H9 (cell line): ENCODE data around the gene GRIFIN. TPM values are rescaled to one million over a fixed set of nuclear protein-coding genes. Genes with fewer than 3 reads are reported as not detected.

Experiments used
- DNase-seq: peaks from one replicate; pipeline ENCODE4 v3.0.0-alpha.2; 2017
- H2AFZ ChIP-seq: one replicate; pipeline ENCODE4 v1.6.1; 2013; ENCODE audit warnings: mild to moderate bottlenecking, low read length, control low read depth, moderate library complexity
- H2AK5ac ChIP-seq: 2 replicates; pipeline ENCODE4 v1.6.1; 2013; ENCODE audit warnings: low read length, control low read depth, mixed read lengths; ENCODE audit not compliant: insufficient read length
- H2BK120ac ChIP-seq: one replicate; pipeline ENCODE4 v1.6.1; 2013; ENCODE audit warnings: low read depth, mild to moderate bottlenecking, low read length, control low read depth, inconsistent platforms; ENCODE audit not compliant: poor library complexity, severe bottlenecking
- H2BK12ac ChIP-seq: 2 replicates; pipeline ENCODE4 v1.6.1; 2013; ENCODE audit warnings: low read length, control low read depth, mixed read lengths, low read depth; ENCODE audit not compliant: insufficient read length
- H2BK15ac ChIP-seq: 2 replicates; pipeline ENCODE4 v1.6.1; 2013; ENCODE audit warnings: low read depth, low read length, control low read depth
- H2BK20ac ChIP-seq: one replicate; pipeline ENCODE4 v1.6.1; 2013; ENCODE audit warnings: low read depth, mild to moderate bottlenecking, low read length, control low read depth, inconsistent platforms; ENCODE audit not compliant: poor library complexity, severe bottlenecking
- H2BK5ac ChIP-seq: 2 replicates; pipeline ENCODE4 v1.6.1; 2013; ENCODE audit warnings: low read length, control low read depth, mixed read lengths; ENCODE audit not compliant: insufficient read length
- H3K14ac ChIP-seq: 2 replicates; pipeline ENCODE4 v1.6.1; 2013; ENCODE audit warnings: low read length, control low read depth; ENCODE audit not compliant: insufficient read depth
- H3K18ac ChIP-seq: 2 replicates; pipeline ENCODE4 v1.6.1; 2013; ENCODE audit warnings: low read depth, mild to moderate bottlenecking, mixed read lengths, low read length, control low read depth; ENCODE audit not compliant: insufficient read length
- H3K23ac ChIP-seq: 2 replicates; pipeline ENCODE4 v1.6.1; 2013; ENCODE audit warnings: low read length, control low read depth, mixed read lengths, low read depth; ENCODE audit not compliant: insufficient read length
- H3K23me2 ChIP-seq: 2 replicates; pipeline ENCODE4 v1.6.1; 2013; ENCODE audit warnings: low read depth, mild to moderate bottlenecking, mixed read lengths, low read length, control low read depth; ENCODE audit not compliant: insufficient read length, poor library complexity, severe bottlenecking
- H3K27ac ChIP-seq: 2 replicates; pipeline ENCODE4 v1.5.1; 2013; ENCODE audit warnings: low read length, control low read depth, mixed read lengths, low read depth; ENCODE audit not compliant: insufficient read length
- H3K27me3 ChIP-seq: 2 replicates; pipeline ENCODE4 v1.6.1; 2013; ENCODE audit warnings: low read length, control low read depth, inconsistent platforms; ENCODE audit not compliant: insufficient read depth
- H3K4ac ChIP-seq: 2 replicates; pipeline ENCODE4 v1.6.1; 2013; ENCODE audit warnings: low read depth, mild to moderate bottlenecking, control low read depth, inconsistent platforms, low read length, moderate library complexity
- H3K4me1 ChIP-seq: 2 replicates; pipeline ENCODE4 v1.6.1; 2013; ENCODE audit warnings: low read length, control low read depth, inconsistent platforms; ENCODE audit not compliant: insufficient read depth
- H3K4me2 ChIP-seq: 2 replicates; pipeline ENCODE4 v1.6.1; 2013; ENCODE audit warnings: low read length, control low read depth, mixed read lengths; ENCODE audit not compliant: insufficient read length, insufficient read depth
- H3K56ac ChIP-seq: 2 replicates; pipeline ENCODE4 v1.6.1; 2013; ENCODE audit warnings: low read depth, mild to moderate bottlenecking, mixed read lengths, low read length, control low read depth; ENCODE audit not compliant: insufficient read length
- H3K79me1 ChIP-seq: 2 replicates; pipeline ENCODE4 v1.6.1; 2013; ENCODE audit warnings: low read depth, mild to moderate bottlenecking, moderate library complexity, low read length, control low read depth, inconsistent platforms; ENCODE audit not compliant: insufficient read depth, poor library complexity, severe bottlenecking
- H3K79me2 ChIP-seq: 2 replicates; pipeline ENCODE4 v1.6.1; 2013; ENCODE audit warnings: low read length, control low read depth, inconsistent platforms; ENCODE audit not compliant: insufficient read depth
- H3K9ac ChIP-seq: 2 replicates; pipeline ENCODE4 v1.6.1; 2013; ENCODE audit warnings: low read length, control low read depth, mixed read lengths; ENCODE audit not compliant: insufficient read length; ENCODE audit errors: extremely low read depth
- H3K9me3 ChIP-seq: one replicate; pipeline ENCODE4 v1.6.1; 2013; ENCODE audit warnings: low read depth, low read length, inconsistent platforms; ENCODE audit not compliant: control insufficient read depth
- H3T11ph ChIP-seq: one replicate; pipeline ENCODE4 v1.6.1; 2013; ENCODE audit warnings: mild to moderate bottlenecking, low read length, control low read depth, inconsistent platforms
- H4K20me1 ChIP-seq: one replicate; pipeline ENCODE4 v1.6.1; 2013; ENCODE audit not compliant: control insufficient read depth, insufficient read length, insufficient read depth
- H4K5ac ChIP-seq: 2 replicates; pipeline ENCODE4 v1.6.1; 2013; ENCODE audit warnings: low read depth, mild to moderate bottlenecking, mixed read lengths, low read length, control low read depth; ENCODE audit not compliant: insufficient read length
- H4K8ac ChIP-seq: replicated peaks from 2 replicates; pipeline ENCODE4 v1.6.1; 2013; ENCODE audit warnings: low read length, control low read depth, mixed read lengths, low read depth; ENCODE audit not compliant: insufficient read length
- H4K91ac ChIP-seq: 2 replicates; pipeline ENCODE4 v1.6.1; 2013; ENCODE audit warnings: low read depth, mild to moderate bottlenecking, moderate library complexity, mixed read lengths, low read length, control low read depth; ENCODE audit not compliant: insufficient read length
- H3K27ac Mint-ChIP-seq, 3 experiments: 2 replicates in 2 of 3; 3 replicates in 1 of 3; pipeline ENCODE4 v1.8.0; 2020 to 2021; ENCODE audit warnings: mixed read lengths in 3 of 3, mild to moderate bottlenecking in 1 of 3, moderate library complexity in 1 of 3
- H3K27me3 Mint-ChIP-seq: 2 replicates; pipeline ENCODE4 v1.8.0; 2021; ENCODE audit warnings: low read depth, mild to moderate bottlenecking, moderate library complexity, mixed read lengths
- H3K36me3 Mint-ChIP-seq, 3 experiments: 2 replicates in 2 of 3; 3 replicates in 1 of 3; pipeline ENCODE4 v1.8.0; 2020 to 2021; ENCODE audit warnings: low read depth in 3 of 3, mixed read lengths in 3 of 3; ENCODE audit not compliant: insufficient read depth in 1 of 3
- H3K4me1 Mint-ChIP-seq, 2 experiments: 2 replicates each; pipeline ENCODE4 v1.8.0; 2020; ENCODE audit warnings: mixed read lengths in 2 of 2
- H3K4me3 Mint-ChIP-seq, 2 experiments: 2 replicates in 1 of 2; 3 replicates in 1 of 2; pipeline ENCODE4 v1.8.0; 2020 to 2021; ENCODE audit warnings: mild to moderate bottlenecking in 2 of 2, mixed read lengths in 2 of 2, moderate library complexity in 1 of 2
- H3K9me3 Mint-ChIP-seq, 2 experiments: 2 replicates in 1 of 2; 3 replicates in 1 of 2; pipeline ENCODE4 v1.8.0; 2020; ENCODE audit warnings: mild to moderate bottlenecking in 2 of 2, mixed read lengths in 2 of 2, moderate library complexity in 1 of 2
- CTCF ChIP-seq: fragments of 200-600 bp; sonication (generic); conservative IDR thresholded peaks from 3 replicates; pipeline ENCODE4 v1.8.0; 2021; ENCODE audit warnings: antibody characterized with exemption, mild to moderate bottlenecking
- WGBS: extraction: QIAGEN DNeasy Blood & Tissue Kit; methylation state at CpG from one replicate; pipeline ENCODE4 v1.1.7; 2013; ENCODE audit warnings: missing lambda C conversion rate, low lambda C conversion rate, mixed read lengths; ENCODE audit not compliant: insufficient read length; ENCODE audit errors: extremely low coverage; 5-methylcytosine and 5-hydroxymethylcytosine counted together
- total RNA-seq: library from RNA; stranded (reverse); gene quantifications from 2 replicates; pipeline ENCODE4 v1.2.1, GENCODE V29; 2021

GRIFIN gene
- total RNA-seq, 1 experiment from 2014 or later = not detected

GRCh38 chr7:2505401-2505800 is 29.2 kb upstream of the GRIFIN start:
- Histone ChIP-seq H2AFZ (no peak overlapping the region), H4K20me1 (no peaks in the 10 kb centered on the region), H3K9ac (no peak overlapping the region), H3K14ac (no peak overlapping the region), H3T11ph (no peak overlapping the region), H3K79me1 (no peaks in the 10 kb centered on the region), H2BK120ac (no peak overlapping the region), H2BK12ac (no peak overlapping the region), H3K79me2 (no peaks in the 10 kb centered on the region), H2BK5ac (no peak overlapping the region), H4K91ac (no peak overlapping the region), H2BK20ac (no peak overlapping the region), H4K8ac (no peak overlapping the region), H2BK15ac (no peak overlapping the region), H3K27ac (no peak overlapping the region), H3K56ac (no peak overlapping the region), H3K18ac (no peak overlapping the region), H3K27me3 (no peaks in the 10 kb centered on the region), H3K9me3 (no peaks in the 10 kb centered on the region), H3K4ac (no peak overlapping the region), H3K4me2 (no peak overlapping the region), H4K5ac (no peak overlapping the region), H3K4me1 (no peaks in the 10 kb centered on the region), H3K23me2 (no peaks in the 10 kb centered on the region), H2AK5ac (no peak overlapping the region), H3K23ac (no peak overlapping the region)
- no peak overlapping the region for H3K4me3 Mint-ChIP-seq
- no peak for TF ChIP-seq CTCF
- no CpG with 5 or more reads among the region's 14 CpGs for WGBS
- H3K36me3 Mint-ChIP-seq = no peaks in the 10 kb centered on the region
- H3K27ac Mint-ChIP-seq = no peak overlapping the region; a peak in 1 of 7 replicates
- no peak for DNase-seq
- no peaks in the 10 kb centered on the region; the same call in 1 of the 2 replicates for H3K27me3 Mint-ChIP-seq
- H3K9me3 Mint-ChIP-seq = no peaks in the 10 kb centered on the region; a peak in 1 of 5 replicates
- H3K4me1 Mint-ChIP-seq = peaks cover 13 to 36% of the 10 kb centered on the region in 2 experiments
